HCT116 (cell line): ENCODE results near the gene STK38L. TPM values are rescaled to one million over a fixed set of nuclear protein-coding genes. Genes with fewer than 3 reads are reported as not detected.

ENCODE experiments used
- ATAC-seq: fragments of 200-7000 bp; cut with Tn5 transposase; 2 replicates; pipeline ENCODE4 v1.9.1; 2020; ENCODE audit warnings: mild to moderate bottlenecking, moderate library complexity
- BruUV-seq: library from RNA; stranded (reverse); fragments of 400-500 nt; replicated peaks from 2 replicates; lab custom pipeline; 2021; lab: Mats Ljungman, UMichigan
- CTCF ChIA-PET: fragments of 300-600 bp; sonication (Branson Sonifier 250); formaldehyde crosslinking; loops from one replicate; lab custom pipeline; 2021; ENCODE audit warnings: antibody characterized with exemption; lab: Charles Lee
- POLR2A ChIA-PET: fragments of 300-600, 350-600 bp; sonication (Branson Sonifier 250); formaldehyde crosslinking; loops from one replicate; lab custom pipeline; 2021; ENCODE audit warnings: antibody characterized with exemption; lab: Charles Lee
- RAD21 ChIA-PET, 2 experiments: fragments of 300-600 bp; sonication (Branson Sonifier 250); formaldehyde crosslinking; loops; one replicate each; lab custom pipeline; 2023; ENCODE audit warnings: low total read pairs in 2 of 2; ENCODE audit not compliant: uncharacterized antibody in 2 of 2, unreplicated experiment in 2 of 2, low non-redundant PET in 1 of 2; lab: Charles Lee
- DNase-seq: peaks from one replicate; pipeline ENCODE4 v3.0.0-alpha.2; 2010; ENCODE audit warnings: low read depth, low spot score
- H2AFZ ChIP-seq: fragments of 200-600 bp; shearing (Covaris generic), sonication (generic); 2 replicates; pipeline ENCODE4 v1.6.1; 2017; ENCODE audit warnings: low read depth, mixed run types, mixed read lengths, antibody characterized with exemption, low read length; ENCODE audit not compliant: poor library complexity, severe bottlenecking
- H3K27ac ChIP-seq: 2 replicates; pipeline ENCODE4 v1.5.1; 2012; ENCODE audit warnings: low read depth, low read length
- H3K27me3 ChIP-seq: fragments of 200-600 bp; sonication (generic); 2 replicates; pipeline ENCODE4 v1.6.1; 2016; ENCODE audit warnings: mixed run types, low read length, mixed read lengths; ENCODE audit not compliant: insufficient read depth
- H3K36me3 ChIP-seq, 2 experiments: fragments of 200-500 bp in 1 of 2; fragments of 200-600 bp in 1 of 2; sonication (Bioruptor generic) in 1 of 2; sonication (generic) in 1 of 2; 2 replicates each; pipeline versions ENCODE4 v1.5.1 to v1.6.1; 2014 to 2016; ENCODE audit warnings: low read length in 2 of 2, inconsistent platforms in 1 of 2, mixed read lengths in 1 of 2, mixed run types in 1 of 2; ENCODE audit not compliant: insufficient read depth in 2 of 2, control insufficient read depth in 1 of 2
- H3K4me1 ChIP-seq, 2 experiments: fragments of 200-600 bp in 1 of 2; sonication (generic) in 1 of 2; 2 replicates each; pipeline versions ENCODE4 v1.5.1 to v1.6.1; 2012 to 2017; ENCODE audit warnings: low read length in 2 of 2, inconsistent platforms in 1 of 2, mild to moderate bottlenecking in 1 of 2, mixed read lengths in 1 of 2, mixed run types in 1 of 2, moderate library complexity in 1 of 2; ENCODE audit not compliant: insufficient read depth in 2 of 2, control insufficient read depth in 1 of 2
- H3K4me2 ChIP-seq: fragments of 200-600 bp; sonication (generic); 2 replicates; pipeline ENCODE4 v1.6.1; 2017; ENCODE audit warnings: mixed run types, low read length, mixed read lengths
- H3K4me3 ChIP-seq, 2 experiments: fragments of 200-600 bp in 1 of 2; sonication (generic) in 1 of 2; replicated peaks in 1 of 2; 2 replicates each; pipeline ENCODE4 v1.5.1; 2011 to 2016; ENCODE audit warnings: low read length in 2 of 2, control low read depth in 1 of 2, low read depth in 1 of 2, mild to moderate bottlenecking in 1 of 2, mixed read lengths in 1 of 2, mixed run types in 1 of 2
- H3K79me2 ChIP-seq: fragments of 200-600 bp; sonication (generic); 2 replicates; pipeline ENCODE4 v1.6.1; 2017; ENCODE audit warnings: mild to moderate bottlenecking, mixed run types, low read length, moderate library complexity, mixed read lengths; ENCODE audit not compliant: insufficient read depth
- H3K9ac ChIP-seq: fragments of 200-600 bp; sonication (generic); 2 replicates; pipeline ENCODE4 v1.6.1; 2016; ENCODE audit warnings: low read length, mixed read lengths
- H3K9me2 ChIP-seq: fragments of 200-600 bp; sonication (generic), shearing (Covaris generic); 2 replicates; pipeline ENCODE4 v1.6.1; 2017; ENCODE audit warnings: mixed run types, mild to moderate bottlenecking, moderate library complexity; ENCODE audit not compliant: insufficient read depth
- H3K9me3 ChIP-seq, 2 experiments: fragments of 200-500 bp in 1 of 2; fragments of 200-600 bp in 1 of 2; sonication (Bioruptor generic) in 1 of 2; sonication (generic) in 1 of 2; 2 replicates each; pipeline ENCODE4 v1.6.1; 2014 to 2017; ENCODE audit warnings: low read length in 2 of 2, mixed read lengths in 2 of 2, inconsistent platforms in 1 of 2, low read depth in 1 of 2, mild to moderate bottlenecking in 1 of 2, mixed run types in 1 of 2, moderate library complexity in 1 of 2; ENCODE audit not compliant: control insufficient read depth in 1 of 2, insufficient read depth in 1 of 2
- H4K20me1 ChIP-seq: fragments of 200-600 bp; sonication (generic), shearing (Covaris generic); 2 replicates; pipeline ENCODE4 v1.6.1; 2017; ENCODE audit warnings: mixed run types, mild to moderate bottlenecking, moderate library complexity; ENCODE audit not compliant: insufficient read depth
- CBX3 ChIP-seq: IDR thresholded peaks from 2 replicates; pipeline ENCODE4 v1.6.1; 2012; ENCODE audit warnings: low read depth
- CEBPB ChIP-seq: IDR thresholded peaks from 2 replicates; pipeline ENCODE4 v1.6.1; 2012; ENCODE audit warnings: low read depth
- ELF1 ChIP-seq: IDR thresholded peaks from 2 replicates; pipeline ENCODE4 v1.6.1; 2012; ENCODE audit warnings: low read depth, borderline replicate concordance
- EZH2phosphoT487 ChIP-seq: fragments of 200-600 bp; IDR thresholded peaks from 2 replicates; pipeline ENCODE4 v1.6.1; 2018; ENCODE audit warnings: antibody characterized with exemption, borderline replicate concordance
- JUND ChIP-seq: IDR thresholded peaks from 2 replicates; pipeline ENCODE4 v1.6.1; 2012
- POLR2A ChIP-seq: IDR thresholded peaks from 2 replicates; pipeline ENCODE4 v1.7.0; 2011; ENCODE audit warnings: borderline replicate concordance; ENCODE audit not compliant: insufficient read depth, insufficient read length; ENCODE audit errors: extremely low read depth
- SIN3A ChIP-seq: IDR thresholded peaks from 2 replicates; pipeline ENCODE4 v1.6.1; 2012; ENCODE audit warnings: low read depth
- SP1 ChIP-seq: IDR thresholded peaks from 2 replicates; pipeline ENCODE4 v1.6.1; 2012; ENCODE audit warnings: low read depth
- SRF ChIP-seq: IDR thresholded peaks from 2 replicates; pipeline ENCODE4 v1.6.1; 2012; ENCODE audit warnings: low read depth
- TCF7L2 ChIP-seq: IDR thresholded peaks from 2 replicates; pipeline ENCODE4 v1.7.0; 2011; ENCODE audit warnings: borderline replicate concordance, inconsistent platforms; ENCODE audit not compliant: insufficient read depth, insufficient read length; ENCODE audit errors: extremely low read depth
- ZFX ChIP-seq: fragments of 450-650 bp; IDR thresholded peaks from 2 replicates; pipeline ENCODE4 v1.6.1; 2017
- ZNF274 ChIP-seq: fragments of 200-500 bp; sonication (Bioruptor generic); IDR thresholded peaks from 2 replicates; pipeline ENCODE4 v1.6.1; 2014; ENCODE audit warnings: mild to moderate bottlenecking, low read depth, low read length, inconsistent platforms
- intact Hi-C: fragments of 100-400 bp; cut with micrococcal nuclease; formaldehyde crosslinking; loops from 2 replicates; pipeline ENCODE4 v1.10.0; 2022
- total RNA-seq: library from RNA; stranded (reverse); gene quantifications from one replicate; pipeline ENCODE4 v1.2.1, GENCODE V29; 2021; ENCODE audit not compliant: unreplicated experiment
- TF ChIP-seq, protein P1 (sequence below): IDR thresholded peaks from 2 replicates; pipeline ENCODE4 v1.6.1; 2011; ENCODE audit warnings: mild to moderate bottlenecking, low read length, moderate library complexity; ENCODE audit not compliant: insufficient replicate concordance; ENCODE audit errors: extremely low read depth

The STK38L gene
- total RNA-seq, 1 experiment from 2014 or later: 23.9 TPM

GRCh38 chr12:27344246-27344645 is 100.2 kb downstream of the STK38L start:
- Histone ChIP-seq H3K9me2 (no peaks in the 10 kb centered on the region), H3K4me1 (peaks cover 5 to 20% of the 10 kb centered on the region in 2 experiments; a peak in 1 of 4 replicates), H3K79me2 (peaks cover 38% of the 10 kb centered on the region), H4K20me1 (no peaks in the 10 kb centered on the region), H2AFZ (no peak overlapping the region), H3K36me3 (no peaks in the 10 kb centered on the region), H3K9me3 (no peaks in the 10 kb centered on the region), H3K27me3 (no peaks in the 10 kb centered on the region), H3K9ac (no peak overlapping the region), H3K4me3 (no peak overlapping the region), H3K27ac (no peak overlapping the region), H3K4me2 (peak overlapping the region; percentile 20; the same call in 1 of the 2 replicates)
- ATAC-seq (no peak), DNase-seq (no peak)
- no peak for TF ChIP-seq ELF1
- TF ChIP-seq SIN3A: no peak
- no peak for TF ChIP-seq TCF7L2
- TF ChIP-seq ZFX: no peak
- no peak for TF ChIP-seq SRF
- TF ChIP-seq JUND: no peak
- TF ChIP-seq, protein P1, sequence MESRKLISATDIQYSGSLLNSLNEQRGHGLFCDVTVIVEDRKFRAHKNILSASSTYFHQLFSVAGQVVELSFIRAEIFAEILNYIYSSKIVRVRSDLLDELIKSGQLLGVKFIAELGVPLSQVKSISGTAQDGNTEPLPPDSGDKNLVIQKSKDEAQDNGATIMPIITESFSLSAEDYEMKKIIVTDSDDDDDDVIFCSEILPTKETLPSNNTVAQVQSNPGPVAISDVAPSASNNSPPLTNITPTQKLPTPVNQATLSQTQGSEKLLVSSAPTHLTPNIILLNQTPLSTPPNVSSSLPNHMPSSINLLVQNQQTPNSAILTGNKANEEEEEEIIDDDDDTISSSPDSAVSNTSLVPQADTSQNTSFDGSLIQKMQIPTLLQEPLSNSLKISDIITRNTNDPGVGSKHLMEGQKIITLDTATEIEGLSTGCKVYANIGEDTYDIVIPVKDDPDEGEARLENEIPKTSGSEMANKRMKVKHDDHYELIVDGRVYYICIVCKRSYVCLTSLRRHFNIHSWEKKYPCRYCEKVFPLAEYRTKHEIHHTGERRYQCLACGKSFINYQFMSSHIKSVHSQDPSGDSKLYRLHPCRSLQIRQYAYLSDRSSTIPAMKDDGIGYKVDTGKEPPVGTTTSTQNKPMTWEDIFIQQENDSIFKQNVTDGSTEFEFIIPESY: no peak
- no peak for TF ChIP-seq CEBPB
- no peak for TF ChIP-seq CBX3
- no peak for TF ChIP-seq POLR2A
- TF ChIP-seq EZH2phosphoT487: no peak
- TF ChIP-seq ZNF274: no peak
- TF ChIP-seq SP1: no peak
- ChIA-PET CTCF (no interaction called here), POLR2A (no interaction called here), RAD21 (no interaction called here)
- intact Hi-C loops: no loop called here
- BruUV-seq: no TSS peak
